A673 (cell line): Measurements from ENCODE around the gene DLG3. TPM values are rescaled to one million over a fixed set of nuclear protein-coding genes. Genes with fewer than 3 reads are reported as not detected.
A peak's percentile ranks its signal among the peaks of the same experiment; 100 is the strongest.
"Not testable (repeated sequence)": the region's sequence is repeated elsewhere in the genome, so short reads cannot be mapped to it uniquely, and the experiment has no call there.

Experiments
- Bru-seq: library from RNA; stranded (reverse); fragments of 400-500 nt; gene quantifications from one replicate; lab custom pipeline; 2021; lab: Mats Ljungman, UMichigan
- BruChase-seq, 2 experiments: library from RNA; stranded (reverse); fragments of 400-500 nt; gene quantifications; one replicate each; lab custom pipeline; 2021; lab: Mats Ljungman, UMichigan
- BruUV-seq: library from RNA; stranded (reverse); fragments of 400-500 nt; replicated peaks from 2 replicates; lab custom pipeline; 2021; lab: Mats Ljungman, UMichigan
- CTCF ChIA-PET: fragments of 300-600 bp; sonication (Branson Sonifier 250); formaldehyde crosslinking; loops from one replicate; lab custom pipeline; 2022; ENCODE audit warnings: antibody characterized with exemption; lab: Charles Lee
- POLR2A ChIA-PET: fragments of 300-600 bp; sonication (Branson Sonifier 250); formaldehyde crosslinking; loops from one replicate; lab custom pipeline; 2022; ENCODE audit warnings: antibody characterized with exemption; ENCODE audit not compliant: low non-redundant PET; lab: Charles Lee
- DNase-seq: peaks from one replicate; pipeline ENCODE4 v3.0.0-alpha.2; 2015; ENCODE audit warnings: low spot score
- H3K27ac ChIP-seq: fragments of 200-600 bp; sonication (generic); 2 replicates; pipeline ENCODE4 v1.5.1; 2016; ENCODE audit warnings: mixed run types, low read depth, mild to moderate bottlenecking, mixed read lengths, antibody characterized with exemption, low read length; ENCODE audit not compliant: poor library complexity, severe bottlenecking
- H3K27me3 ChIP-seq: fragments of 200-600 bp; sonication (generic); replicated peaks from 2 replicates; pipeline ENCODE4 v1.6.1; 2017; ENCODE audit warnings: mixed run types, low read depth, mild to moderate bottlenecking, mixed read lengths, antibody characterized with exemption, low read length; ENCODE audit not compliant: insufficient read depth, poor library complexity
- H3K36me3 ChIP-seq: fragments of 200-600 bp; sonication (generic); 2 replicates; pipeline ENCODE4 v1.6.1; 2016; ENCODE audit warnings: mixed run types, mild to moderate bottlenecking, mixed read lengths, antibody characterized with exemption, low read length; ENCODE audit not compliant: insufficient read depth, poor library complexity, severe bottlenecking
- H3K4me1 ChIP-seq: fragments of 200-600 bp; sonication (generic); 2 replicates; pipeline ENCODE4 v1.6.1; 2017; ENCODE audit warnings: mixed run types, mild to moderate bottlenecking, mixed read lengths, antibody characterized with exemption, low read length; ENCODE audit not compliant: insufficient read depth, poor library complexity, severe bottlenecking
- H3K4me3 ChIP-seq: fragments of 200-600 bp; sonication (generic); 2 replicates; pipeline ENCODE4 v1.5.1; 2016; ENCODE audit warnings: low read depth, mixed run types, mild to moderate bottlenecking, mixed read lengths, low read length; ENCODE audit not compliant: poor library complexity, severe bottlenecking
- H3K9me3 ChIP-seq: fragments of 200-600 bp; sonication (generic); 2 replicates; pipeline ENCODE4 v1.6.1; 2016; ENCODE audit warnings: mixed run types, low read depth, mild to moderate bottlenecking, mixed read lengths, antibody characterized with exemption, low read length; ENCODE audit not compliant: poor library complexity, severe bottlenecking
- EZH2 ChIP-seq: fragments of 200-600 bp; sonication (generic); IDR thresholded peaks from 2 replicates; pipeline ENCODE4 v1.6.1; 2017; ENCODE audit warnings: borderline replicate concordance, low read depth, mild to moderate bottlenecking, mixed read lengths, antibody characterized with exemption, low read length; ENCODE audit not compliant: poor library complexity, severe bottlenecking
- intact Hi-C: fragments of 100-400 bp; cut with micrococcal nuclease; formaldehyde crosslinking; loops from one replicate; pipeline ENCODE4 v1.10.0; 2022; ENCODE audit not compliant: unreplicated experiment
- long read RNA-seq: library from polyadenylated mRNA; stranded (forward); transcript quantifications from one replicate; pipeline ENCODE4 v2.0.0, GENCODE V29; 2022
- total RNA-seq: library from RNA; stranded (reverse); gene quantifications from 2 replicates; pipeline ENCODE4 v1.2.3, GENCODE V29; 2021
- TF ChIP-seq, protein P1 (sequence below): fragments of 300-800, 200-600 bp; sonication (generic); conservative IDR thresholded peaks from 2 replicates; pipeline ENCODE4 v1.5.1; 2017; ENCODE audit warnings: low read depth, mild to moderate bottlenecking, antibody characterized with exemption, low read length, moderate library complexity, mixed read lengths

DLG3 gene
- 32.8 and 34.0 TPM in 2 replicates for total RNA-seq
- percentile 72 among the genes with signal in this experiment for Bru-seq, nascent RNA
- BruChase-seq, experiment 1, labeled RNA remaining after a 2-hour chase, result percentile 78 among the genes with signal in this experiment
- percentile 73 among the genes with signal in this experiment for BruChase-seq, experiment 2, labeled RNA remaining after a 6-hour chase
- long read RNA-seq, full-length matches to known transcripts, result 16 of 43 reads
- long read RNA-seq, partial matches to known transcripts, result 8 of 43 reads
- long read RNA-seq, other reads (novel, unspliced or antisense), result 19 of 43 reads

GRCh38 chrX:70444326-70444945 lies at the start of gene DLG3:
Gene DLG3 (plus strand): TSS chrX:70444835. CDS start chrX:70445202, 367 bp downstream.
- no peak within 1 kb of the TSS for H3K4me3 ChIP-seq
- ChIA-PET CTCF (no interaction called here), POLR2A (no interaction called here)
- H3K9me3 ChIP-seq, result no peaks in the 10 kb centered on the region
- H3K4me1 ChIP-seq, result no peaks in the 10 kb centered on the region
- H3K36me3 ChIP-seq, result no peaks in the 10 kb centered on the region
- TF ChIP-seq, protein P1, sequence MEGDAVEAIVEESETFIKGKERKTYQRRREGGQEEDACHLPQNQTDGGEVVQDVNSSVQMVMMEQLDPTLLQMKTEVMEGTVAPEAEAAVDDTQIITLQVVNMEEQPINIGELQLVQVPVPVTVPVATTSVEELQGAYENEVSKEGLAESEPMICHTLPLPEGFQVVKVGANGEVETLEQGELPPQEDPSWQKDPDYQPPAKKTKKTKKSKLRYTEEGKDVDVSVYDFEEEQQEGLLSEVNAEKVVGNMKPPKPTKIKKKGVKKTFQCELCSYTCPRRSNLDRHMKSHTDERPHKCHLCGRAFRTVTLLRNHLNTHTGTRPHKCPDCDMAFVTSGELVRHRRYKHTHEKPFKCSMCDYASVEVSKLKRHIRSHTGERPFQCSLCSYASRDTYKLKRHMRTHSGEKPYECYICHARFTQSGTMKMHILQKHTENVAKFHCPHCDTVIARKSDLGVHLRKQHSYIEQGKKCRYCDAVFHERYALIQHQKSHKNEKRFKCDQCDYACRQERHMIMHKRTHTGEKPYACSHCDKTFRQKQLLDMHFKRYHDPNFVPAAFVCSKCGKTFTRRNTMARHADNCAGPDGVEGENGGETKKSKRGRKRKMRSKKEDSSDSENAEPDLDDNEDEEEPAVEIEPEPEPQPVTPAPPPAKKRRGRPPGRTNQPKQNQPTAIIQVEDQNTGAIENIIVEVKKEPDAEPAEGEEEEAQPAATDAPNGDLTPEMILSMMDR, result no peak
- TF ChIP-seq EZH2, result no peak
- no peak within 1 kb of the TSS for H3K27ac ChIP-seq
- peaks cover 51% of the 10 kb centered on the region for H3K27me3 ChIP-seq
- no TSS peak for BruUV-seq
- peak; percentile 45 for DNase-seq
- intact Hi-C loops, result no loop called here

- Histone ChIP-seq H3K27me3 (no peaks in the 10 kb centered on the region), H3K4me1 (no peaks in the 10 kb centered on the region), H3K36me3 (peaks cover 21% of the 10 kb centered on the region), H3K4me3 (no peak overlapping the region), H3K27ac (no peak overlapping the region), H3K9me3 (no peaks in the 10 kb centered on the region)
- ChIA-PET CTCF (no interaction called here), POLR2A (no interaction called here)
- TF ChIP-seq EZH2, result no peak
- TF ChIP-seq, protein P1, result no peak
- intact Hi-C loops, result no loop called here
- no TSS peak for BruUV-seq
- DNase-seq, result no peak
Measured at GRCh38 chrX:70398899-70399298, 45.7 kb upstream of the DLG3 start.

GRCh38 chrX:70400181-70400580 lies 44.5 kb upstream of the DLG3 start:
- POLR2A ChIA-PET, BruUV-seq: not testable (repeated sequence)

More at GRCh38 chrX:70400181-70400580, 44.5 kb upstream of the DLG3 start:
- DNase-seq, H3K27ac ChIP-seq, H3K4me3 ChIP-seq, intact Hi-C loops, H3K4me1 ChIP-seq, CTCF ChIA-PET, H3K27me3 ChIP-seq, H3K9me3 ChIP-seq: not testable (repeated sequence)
- H3K36me3 ChIP-seq, result peaks cover 33% of the 10 kb centered on the region
